ENCODE measurements around the gene COL6A1.

DNA sequence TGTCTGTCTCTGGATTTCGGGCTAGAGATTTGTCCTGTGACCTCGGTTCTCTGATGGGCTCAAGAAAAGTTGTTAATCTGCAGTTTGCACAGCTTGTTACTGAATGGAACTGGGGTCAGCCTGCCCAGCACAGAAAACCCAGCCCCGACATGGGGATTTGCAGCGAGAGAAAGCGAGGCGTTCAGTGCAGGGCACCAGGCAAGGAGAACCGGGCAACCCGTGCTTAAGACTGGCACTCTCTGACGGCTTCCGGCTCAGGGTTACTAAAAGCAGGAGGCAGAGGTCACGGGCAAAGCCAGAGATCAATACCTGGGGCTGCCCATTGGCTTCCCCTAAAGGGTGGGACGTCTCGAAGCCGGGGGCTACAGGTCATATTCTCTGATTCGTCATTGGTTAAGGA lies 29.9 kb upstream of the COL6A1 start:
- TF ChIP-seq, protein P1, sequence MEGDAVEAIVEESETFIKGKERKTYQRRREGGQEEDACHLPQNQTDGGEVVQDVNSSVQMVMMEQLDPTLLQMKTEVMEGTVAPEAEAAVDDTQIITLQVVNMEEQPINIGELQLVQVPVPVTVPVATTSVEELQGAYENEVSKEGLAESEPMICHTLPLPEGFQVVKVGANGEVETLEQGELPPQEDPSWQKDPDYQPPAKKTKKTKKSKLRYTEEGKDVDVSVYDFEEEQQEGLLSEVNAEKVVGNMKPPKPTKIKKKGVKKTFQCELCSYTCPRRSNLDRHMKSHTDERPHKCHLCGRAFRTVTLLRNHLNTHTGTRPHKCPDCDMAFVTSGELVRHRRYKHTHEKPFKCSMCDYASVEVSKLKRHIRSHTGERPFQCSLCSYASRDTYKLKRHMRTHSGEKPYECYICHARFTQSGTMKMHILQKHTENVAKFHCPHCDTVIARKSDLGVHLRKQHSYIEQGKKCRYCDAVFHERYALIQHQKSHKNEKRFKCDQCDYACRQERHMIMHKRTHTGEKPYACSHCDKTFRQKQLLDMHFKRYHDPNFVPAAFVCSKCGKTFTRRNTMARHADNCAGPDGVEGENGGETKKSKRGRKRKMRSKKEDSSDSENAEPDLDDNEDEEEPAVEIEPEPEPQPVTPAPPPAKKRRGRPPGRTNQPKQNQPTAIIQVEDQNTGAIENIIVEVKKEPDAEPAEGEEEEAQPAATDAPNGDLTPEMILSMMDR (IDR thresholded peaks at IDR 0.05), result no peak
- TF ChIP-seq EZH2 (IDR thresholded peaks at IDR 0.05), result no peak

Data from neural progenitor cell (in vitro differentiated cells).